DND-41 (cell line): Measurements from ENCODE around the gene NKD2.

Source experiments
- ATAC-seq: fragments of 200-7000 bp; cut with Tn5 transposase; 3 replicates; pipeline ENCODE4 v1.9.1; 2021; ENCODE audit warnings: low read depth; ENCODE audit not compliant: insufficient read depth
- DNase-seq: peaks from one replicate; pipeline ENCODE4 v3.0.0-alpha.2; 2020
- H2AFZ ChIP-seq: 2 replicates; pipeline ENCODE4 v1.6.0; 2012; ENCODE audit warnings: low read depth, low read length
- H3K27ac ChIP-seq: 2 replicates; pipeline ENCODE4 v1.5.1; 2012; ENCODE audit warnings: low read length, inconsistent platforms
- H3K27me3 ChIP-seq: fragments of 200-600 bp; sonication (generic); 2 replicates; pipeline ENCODE4 v1.6.0; 2012; ENCODE audit warnings: low read length, mild to moderate bottlenecking, inconsistent platforms; ENCODE audit not compliant: insufficient read depth, poor library complexity
- H3K36me3 ChIP-seq: 2 replicates; pipeline ENCODE4 v1.5.1; 2012; ENCODE audit warnings: low read length, inconsistent platforms; ENCODE audit not compliant: insufficient read depth
- H3K4me1 ChIP-seq: 2 replicates; pipeline ENCODE4 v1.5.1; 2012; ENCODE audit warnings: mild to moderate bottlenecking, low read length; ENCODE audit not compliant: insufficient read depth
- H3K4me2 ChIP-seq: 2 replicates; pipeline ENCODE4 v1.6.0; 2012; ENCODE audit warnings: mild to moderate bottlenecking, moderate library complexity, low read length, inconsistent platforms; ENCODE audit not compliant: insufficient read depth
- H3K4me3 ChIP-seq, 2 experiments: fragments of 200-600 bp in 1 of 2; shearing (Covaris generic) in 1 of 2; 2 replicates each; pipeline ENCODE4 v1.5.1; 2012 to 2016; ENCODE audit warnings: inconsistent platforms in 2 of 2, low read length in 2 of 2, mild to moderate bottlenecking in 2 of 2, low read depth in 1 of 2, moderate library complexity in 1 of 2
- H3K79me2 ChIP-seq: 2 replicates; pipeline ENCODE4 v1.6.0; 2012; ENCODE audit warnings: low read length, inconsistent platforms; ENCODE audit not compliant: insufficient read depth
- H3K9ac ChIP-seq: 2 replicates; pipeline ENCODE4 v1.6.0; 2012; ENCODE audit warnings: low read depth, mild to moderate bottlenecking, inconsistent platforms, low read length, moderate library complexity
- H3K9me3 ChIP-seq: 2 replicates; pipeline ENCODE4 v1.5.1; 2012; ENCODE audit warnings: low read length, moderate library complexity, mild to moderate bottlenecking, inconsistent platforms; ENCODE audit not compliant: insufficient read depth, severe bottlenecking
- H4K20me1 ChIP-seq: 2 replicates; pipeline ENCODE4 v1.6.0; 2012; ENCODE audit warnings: low read length; ENCODE audit not compliant: insufficient read depth
- EZH2 ChIP-seq: IDR thresholded peaks from 3 replicates; pipeline ENCODE4 v1.6.1; 2012; ENCODE audit warnings: borderline replicate concordance, low read depth, mild to moderate bottlenecking, moderate library complexity, low read length, inconsistent platforms; ENCODE audit not compliant: severe bottlenecking
- TF ChIP-seq, protein P1 (sequence below): IDR thresholded peaks from 2 replicates; pipeline ENCODE4 v1.5.1; 2012; ENCODE audit warnings: borderline replicate concordance, low read length, moderate library complexity, mild to moderate bottlenecking; ENCODE audit not compliant: poor library complexity, severe bottlenecking; ENCODE audit errors: extremely low read depth

The NKD2 gene

DNA sequence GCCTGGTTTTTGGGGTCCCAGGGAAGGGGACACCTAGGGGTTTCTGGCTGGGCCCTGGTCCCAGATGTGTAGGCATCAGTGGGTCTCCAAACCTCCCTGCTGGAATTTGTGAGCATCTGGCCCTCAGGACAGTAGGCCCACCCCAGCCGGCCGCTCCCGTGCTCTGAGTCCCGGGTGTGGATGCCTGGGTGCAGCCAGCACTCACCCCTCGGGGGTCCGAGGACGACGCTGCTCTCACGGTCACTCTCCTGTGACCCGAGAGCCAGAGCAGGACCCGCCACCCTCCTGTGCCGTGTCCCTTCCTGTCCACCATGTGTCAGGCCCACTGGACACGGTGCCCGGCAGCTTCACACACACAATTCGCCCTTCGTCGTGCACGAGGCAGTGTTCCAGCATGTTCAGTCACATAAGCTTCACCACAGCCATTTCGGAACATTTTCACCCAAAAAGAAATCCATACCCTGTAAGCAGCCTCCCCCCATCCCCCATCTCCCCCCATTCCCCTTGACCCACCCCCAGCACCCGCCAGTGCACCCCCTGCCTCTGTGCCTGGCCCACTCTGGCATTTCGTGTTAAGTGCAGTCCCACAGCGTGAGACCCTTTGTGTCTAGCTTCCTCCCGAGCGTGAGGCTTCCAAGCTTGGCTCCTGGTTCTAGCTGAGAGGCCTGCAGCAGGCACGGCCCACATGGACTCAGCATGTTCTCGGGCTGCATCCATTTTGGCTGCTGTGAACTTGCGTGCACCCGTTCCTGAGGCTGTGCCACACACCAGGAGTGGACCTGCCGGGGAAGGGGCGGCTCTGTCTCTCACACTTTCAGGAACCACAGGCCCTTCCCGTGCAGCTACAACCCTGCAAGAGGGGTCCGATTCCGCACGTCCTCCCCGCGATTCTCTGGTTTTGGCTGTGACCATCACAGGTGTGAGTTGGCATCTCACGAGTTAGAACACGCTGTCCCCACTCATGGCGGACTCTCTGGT lies 40.5 kb downstream of the NKD2 start:
- ATAC-seq (no peak), DNase-seq (no peak)
- no peaks in the 10 kb centered on the region for H3K27me3 ChIP-seq
- H3K4me3 ChIP-seq, result no peak overlapping the region
- H3K27ac ChIP-seq, result no peak overlapping the region
- no peak overlapping the region for H3K4me2 ChIP-seq
- peaks cover 4% of the 10 kb centered on the region for H4K20me1 ChIP-seq
- no peaks in the 10 kb centered on the region for H3K4me1 ChIP-seq
- no peak overlapping the region for H2AFZ ChIP-seq
- no peak for TF ChIP-seq EZH2
- TF ChIP-seq, protein P1, sequence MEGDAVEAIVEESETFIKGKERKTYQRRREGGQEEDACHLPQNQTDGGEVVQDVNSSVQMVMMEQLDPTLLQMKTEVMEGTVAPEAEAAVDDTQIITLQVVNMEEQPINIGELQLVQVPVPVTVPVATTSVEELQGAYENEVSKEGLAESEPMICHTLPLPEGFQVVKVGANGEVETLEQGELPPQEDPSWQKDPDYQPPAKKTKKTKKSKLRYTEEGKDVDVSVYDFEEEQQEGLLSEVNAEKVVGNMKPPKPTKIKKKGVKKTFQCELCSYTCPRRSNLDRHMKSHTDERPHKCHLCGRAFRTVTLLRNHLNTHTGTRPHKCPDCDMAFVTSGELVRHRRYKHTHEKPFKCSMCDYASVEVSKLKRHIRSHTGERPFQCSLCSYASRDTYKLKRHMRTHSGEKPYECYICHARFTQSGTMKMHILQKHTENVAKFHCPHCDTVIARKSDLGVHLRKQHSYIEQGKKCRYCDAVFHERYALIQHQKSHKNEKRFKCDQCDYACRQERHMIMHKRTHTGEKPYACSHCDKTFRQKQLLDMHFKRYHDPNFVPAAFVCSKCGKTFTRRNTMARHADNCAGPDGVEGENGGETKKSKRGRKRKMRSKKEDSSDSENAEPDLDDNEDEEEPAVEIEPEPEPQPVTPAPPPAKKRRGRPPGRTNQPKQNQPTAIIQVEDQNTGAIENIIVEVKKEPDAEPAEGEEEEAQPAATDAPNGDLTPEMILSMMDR, result no peak
- no peaks in the 10 kb centered on the region for H3K79me2 ChIP-seq
- no peaks in the 10 kb centered on the region for H3K36me3 ChIP-seq
- no peaks in the 10 kb centered on the region for H3K9me3 ChIP-seq
- no peak overlapping the region for H3K9ac ChIP-seq

DNA sequence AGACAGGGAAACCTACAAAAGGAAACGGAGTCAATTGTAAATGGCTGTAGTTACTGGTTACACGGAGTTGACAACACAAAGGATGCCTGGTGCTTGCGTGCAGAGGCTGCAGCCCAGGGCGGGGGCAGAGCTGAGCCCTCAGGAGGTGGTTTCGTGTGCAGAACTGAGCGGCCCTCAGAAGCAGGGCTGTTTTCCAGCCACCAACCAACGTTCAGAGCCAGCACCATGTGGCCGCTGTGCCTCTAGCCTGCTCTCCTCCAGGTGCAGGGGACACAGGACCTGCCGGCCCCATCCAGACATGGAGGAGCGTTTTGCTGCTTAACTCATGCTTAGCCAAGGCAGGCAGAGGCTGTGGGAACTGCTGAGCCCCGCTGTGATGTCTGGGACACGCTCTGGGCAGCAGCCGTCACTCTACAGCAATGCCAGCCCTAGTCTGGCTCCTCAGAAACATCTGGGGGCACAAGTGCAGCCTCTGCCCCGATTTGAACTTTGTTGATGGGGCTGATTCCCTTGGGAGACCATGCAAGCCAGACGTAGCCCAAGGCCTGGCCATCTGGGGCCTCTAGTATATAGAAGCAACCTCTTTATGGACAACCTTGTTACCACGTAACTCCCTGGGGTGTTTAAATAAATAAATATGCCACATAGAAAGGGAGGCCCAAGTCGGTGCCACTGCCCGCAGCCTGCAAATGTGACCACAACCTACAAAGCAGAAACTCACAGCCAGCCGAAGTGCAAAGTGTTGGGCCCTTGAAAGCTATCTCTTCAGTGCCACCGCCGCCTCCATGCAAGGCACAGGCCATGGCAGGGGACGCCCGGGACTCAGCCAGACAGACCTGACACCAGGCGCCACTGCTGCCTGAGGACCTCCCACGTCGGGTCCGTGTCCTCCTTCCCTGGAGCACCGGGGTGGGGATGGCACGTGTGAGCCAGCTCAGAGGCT lies 42.1 kb downstream of the NKD2 start:
- TF ChIP-seq EZH2, result no peak
- peaks cover 4% of the 10 kb centered on the region for H4K20me1 ChIP-seq
- ATAC-seq (no peak), DNase-seq (no peak)
- no peaks in the 10 kb centered on the region for H3K36me3 ChIP-seq
- no peaks in the 10 kb centered on the region for H3K27me3 ChIP-seq
- no peak overlapping the region for H2AFZ ChIP-seq
- no peaks in the 10 kb centered on the region for H3K4me1 ChIP-seq
- H3K9ac ChIP-seq, result no peak overlapping the region
- H3K4me2 ChIP-seq, result no peak overlapping the region
- no peaks in the 10 kb centered on the region for H3K79me2 ChIP-seq
- H3K4me3 ChIP-seq, result no peak overlapping the region
- H3K9me3 ChIP-seq, result no peaks in the 10 kb centered on the region
- H3K27ac ChIP-seq, result no peak overlapping the region

DNA sequence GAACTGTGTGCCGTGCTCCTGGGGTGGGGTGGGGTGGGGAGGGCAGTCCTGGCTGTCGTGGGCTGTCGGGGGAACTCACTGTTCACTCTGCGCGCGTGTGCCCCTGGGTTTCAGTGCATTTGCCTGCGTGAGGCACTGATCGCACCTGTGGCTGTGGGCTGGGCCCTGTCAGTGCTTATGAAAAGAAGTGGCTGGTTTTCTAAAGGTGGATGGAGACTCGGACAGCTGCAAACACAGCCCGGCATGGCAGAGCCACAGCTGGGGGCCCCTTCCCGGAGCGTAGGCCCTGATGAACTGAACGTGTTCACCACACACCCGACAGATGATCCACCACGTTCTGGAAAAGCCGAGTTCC lies 42.7 kb downstream of the NKD2 start:
- no peak overlapping the region for H3K9ac ChIP-seq
- no peaks in the 10 kb centered on the region for H3K9me3 ChIP-seq
- TF ChIP-seq EZH2, result no peak
- TF ChIP-seq, protein P1, result no peak
- DNase-seq (no peak), ATAC-seq (no peak)
- H4K20me1 ChIP-seq, result peaks cover 4% of the 10 kb centered on the region
- no peak overlapping the region for H3K4me2 ChIP-seq
- H3K27me3 ChIP-seq, result no peaks in the 10 kb centered on the region
- no peak overlapping the region for H3K27ac ChIP-seq
- no peaks in the 10 kb centered on the region for H3K4me1 ChIP-seq
- H3K4me3 ChIP-seq, result no peak overlapping the region
- H3K36me3 ChIP-seq, result no peaks in the 10 kb centered on the region
- H3K79me2 ChIP-seq, result no peaks in the 10 kb centered on the region
- H2AFZ ChIP-seq, result no peak overlapping the region
